ENCODE results near the gene ELN. TPM values are rescaled to one million over a fixed set of nuclear protein-coding genes. Genes with fewer than 3 reads are reported as not detected.

The ELN gene
- total RNA-seq, 1 experiment from 2014 or later = 0.26 TPM

DNA sequence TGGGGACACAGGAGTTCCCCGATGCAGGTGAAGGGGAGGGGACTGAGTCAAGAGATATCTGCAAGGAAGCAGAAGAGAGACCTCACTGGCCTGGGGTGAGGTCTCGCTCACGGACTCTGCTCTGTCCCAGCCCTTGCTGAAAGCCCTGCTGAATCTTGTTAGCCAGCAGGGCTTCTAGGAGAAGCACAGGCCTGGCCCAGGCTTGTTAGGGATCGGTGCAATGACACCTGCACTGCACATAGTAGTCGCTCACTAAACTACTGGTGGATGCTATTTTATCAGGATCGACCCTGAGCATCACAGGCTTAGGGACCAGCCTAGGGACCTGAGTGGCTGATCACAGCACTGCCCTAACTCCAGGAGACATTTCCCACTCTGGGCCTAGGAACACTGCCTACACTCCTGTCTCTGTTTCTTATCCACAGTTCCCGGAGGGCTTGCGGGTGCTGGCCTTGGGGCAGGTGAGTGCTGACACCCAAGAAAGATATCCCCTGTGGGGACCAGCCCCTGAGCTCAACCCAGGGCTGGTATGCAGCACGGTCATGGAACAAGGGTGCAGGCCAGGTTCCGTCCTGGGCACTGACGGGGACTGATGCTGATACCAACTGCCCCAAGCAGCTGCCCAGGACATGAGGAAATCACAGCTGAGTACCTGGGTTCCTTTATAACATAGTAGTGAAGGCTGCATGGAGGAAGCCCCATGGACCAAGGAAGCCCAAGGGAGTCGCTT, 13.0 kb downstream of the ELN start:
- ATAC-seq = 0 out of 2 replicates have a peak, but pooled peaks have one; percentile 21

DNA sequence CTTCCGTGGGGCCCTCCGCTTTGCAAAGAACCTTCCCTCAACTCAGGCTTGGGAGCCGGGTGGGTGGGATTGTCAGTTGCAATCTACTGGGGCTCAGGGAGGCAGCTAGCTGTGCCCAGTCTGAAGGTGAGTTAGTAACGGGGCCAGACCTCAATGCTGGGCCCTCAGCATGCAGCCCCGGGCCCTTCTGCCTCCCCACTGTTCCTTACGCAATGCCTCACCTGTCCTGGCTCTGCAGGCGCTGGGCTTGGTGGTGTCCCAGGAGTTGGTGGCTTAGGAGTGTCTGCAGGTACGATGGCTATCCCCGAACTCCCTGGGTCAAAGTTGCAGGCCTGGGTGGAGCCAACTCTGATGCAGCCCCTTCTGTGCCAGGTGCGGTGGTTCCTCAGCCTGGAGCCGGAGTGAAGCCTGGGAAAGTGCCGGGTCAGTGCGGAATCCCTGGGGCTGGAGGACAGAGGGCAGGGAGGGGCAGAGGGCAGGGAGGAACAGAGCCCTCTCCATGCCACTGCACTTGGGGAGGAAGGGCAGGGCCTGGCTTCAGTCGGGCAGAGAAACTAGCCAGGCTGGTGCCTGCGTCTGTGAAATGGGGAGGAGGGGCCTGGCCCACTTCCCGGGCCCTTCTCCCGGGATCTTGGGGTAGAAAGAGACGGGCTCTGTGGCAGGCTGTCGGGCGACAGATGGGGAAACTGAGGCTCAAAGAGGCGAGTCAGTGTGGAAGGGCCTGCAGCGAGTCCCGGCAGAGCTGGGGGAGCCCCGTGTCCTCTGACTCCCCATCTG, 15.0 kb downstream of the ELN start:
- ATAC-seq (no peak), DNase-seq (ENCODE audit: low read depth, low spot score) (no peak)
- H3K36me3 ChIP-seq (ENCODE audit: control insufficient read depth, insufficient read depth, low read length) = no peaks in the 10 kb centered on the region
- no peaks in the 10 kb centered on the region for H3K9me3 ChIP-seq (ENCODE audit: control insufficient read depth, insufficient read depth, low read depth, low read length)
- H3K4me1 ChIP-seq (ENCODE audit: control insufficient read depth, insufficient read depth, low read length) = peaks cover 4% of the 10 kb centered on the region; the same call in 1 of the 2 replicates
- ChIA-PET POLR2A (no interaction called here), CTCF (no interaction called here)
- in situ Hi-C loops (cut with HindIII; ENCODE audit: low pct_unique_long_range_greater_than_20kb, low sequenced_read_pairs) (no loop called here), intact Hi-C loops (cut with micrococcal nuclease; ENCODE audit: unreplicated experiment) (no loop called here)
- no peak overlapping the region for H3K27ac ChIP-seq (ENCODE audit: low read length)
- no TSS peak for BruUV-seq (replicated peaks)
- no peaks in the 10 kb centered on the region for H3K27me3 ChIP-seq (ENCODE audit: control insufficient read depth, insufficient read depth, low read length)
- no peak overlapping the region for H3K4me3 ChIP-seq (ENCODE audit: low read depth in 2 of 2, low read length in 2 of 2)
- TF ChIP-seq SIN3A (IDR thresholded peaks at IDR 0.05; ENCODE audit: borderline replicate concordance, insufficient read depth, low read depth, low read length) = no peak
- TF ChIP-seq POLR2AphosphoS5 (IDR thresholded peaks at IDR 0.05; ENCODE audit: low read depth, low read length) = no peak
- TF ChIP-seq, protein P1, sequence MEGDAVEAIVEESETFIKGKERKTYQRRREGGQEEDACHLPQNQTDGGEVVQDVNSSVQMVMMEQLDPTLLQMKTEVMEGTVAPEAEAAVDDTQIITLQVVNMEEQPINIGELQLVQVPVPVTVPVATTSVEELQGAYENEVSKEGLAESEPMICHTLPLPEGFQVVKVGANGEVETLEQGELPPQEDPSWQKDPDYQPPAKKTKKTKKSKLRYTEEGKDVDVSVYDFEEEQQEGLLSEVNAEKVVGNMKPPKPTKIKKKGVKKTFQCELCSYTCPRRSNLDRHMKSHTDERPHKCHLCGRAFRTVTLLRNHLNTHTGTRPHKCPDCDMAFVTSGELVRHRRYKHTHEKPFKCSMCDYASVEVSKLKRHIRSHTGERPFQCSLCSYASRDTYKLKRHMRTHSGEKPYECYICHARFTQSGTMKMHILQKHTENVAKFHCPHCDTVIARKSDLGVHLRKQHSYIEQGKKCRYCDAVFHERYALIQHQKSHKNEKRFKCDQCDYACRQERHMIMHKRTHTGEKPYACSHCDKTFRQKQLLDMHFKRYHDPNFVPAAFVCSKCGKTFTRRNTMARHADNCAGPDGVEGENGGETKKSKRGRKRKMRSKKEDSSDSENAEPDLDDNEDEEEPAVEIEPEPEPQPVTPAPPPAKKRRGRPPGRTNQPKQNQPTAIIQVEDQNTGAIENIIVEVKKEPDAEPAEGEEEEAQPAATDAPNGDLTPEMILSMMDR (IDR thresholded peaks at IDR 0.05) = no peak
- TF ChIP-seq, protein P2, sequence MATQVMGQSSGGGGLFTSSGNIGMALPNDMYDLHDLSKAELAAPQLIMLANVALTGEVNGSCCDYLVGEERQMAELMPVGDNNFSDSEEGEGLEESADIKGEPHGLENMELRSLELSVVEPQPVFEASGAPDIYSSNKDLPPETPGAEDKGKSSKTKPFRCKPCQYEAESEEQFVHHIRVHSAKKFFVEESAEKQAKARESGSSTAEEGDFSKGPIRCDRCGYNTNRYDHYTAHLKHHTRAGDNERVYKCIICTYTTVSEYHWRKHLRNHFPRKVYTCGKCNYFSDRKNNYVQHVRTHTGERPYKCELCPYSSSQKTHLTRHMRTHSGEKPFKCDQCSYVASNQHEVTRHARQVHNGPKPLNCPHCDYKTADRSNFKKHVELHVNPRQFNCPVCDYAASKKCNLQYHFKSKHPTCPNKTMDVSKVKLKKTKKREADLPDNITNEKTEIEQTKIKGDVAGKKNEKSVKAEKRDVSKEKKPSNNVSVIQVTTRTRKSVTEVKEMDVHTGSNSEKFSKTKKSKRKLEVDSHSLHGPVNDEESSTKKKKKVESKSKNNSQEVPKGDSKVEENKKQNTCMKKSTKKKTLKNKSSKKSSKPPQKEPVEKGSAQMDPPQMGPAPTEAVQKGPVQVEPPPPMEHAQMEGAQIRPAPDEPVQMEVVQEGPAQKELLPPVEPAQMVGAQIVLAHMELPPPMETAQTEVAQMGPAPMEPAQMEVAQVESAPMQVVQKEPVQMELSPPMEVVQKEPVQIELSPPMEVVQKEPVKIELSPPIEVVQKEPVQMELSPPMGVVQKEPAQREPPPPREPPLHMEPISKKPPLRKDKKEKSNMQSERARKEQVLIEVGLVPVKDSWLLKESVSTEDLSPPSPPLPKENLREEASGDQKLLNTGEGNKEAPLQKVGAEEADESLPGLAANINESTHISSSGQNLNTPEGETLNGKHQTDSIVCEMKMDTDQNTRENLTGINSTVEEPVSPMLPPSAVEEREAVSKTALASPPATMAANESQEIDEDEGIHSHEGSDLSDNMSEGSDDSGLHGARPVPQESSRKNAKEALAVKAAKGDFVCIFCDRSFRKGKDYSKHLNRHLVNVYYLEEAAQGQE (IDR thresholded peaks at IDR 0.05; ENCODE audit: insufficient read depth in 1 of 2, low read depth in 2 of 2, low read length in 1 of 2) = no peak
- no peak for TF ChIP-seq TCF7L2 (IDR thresholded peaks at IDR 0.05; ENCODE audit: low read depth, low read length)

More for the DNA sequence above, 13.0 kb downstream of the ELN start:
- ChIA-PET POLR2A (no interaction called here), CTCF (no interaction called here)
- no peak overlapping the region for H3K27ac ChIP-seq (ENCODE audit: low read length)
- no TSS peak for BruUV-seq (replicated peaks)
- no peak for DNase-seq (ENCODE audit: low read depth, low spot score)
- in situ Hi-C loops (cut with HindIII; ENCODE audit: low pct_unique_long_range_greater_than_20kb, low sequenced_read_pairs) = no loop called here
- H3K27me3 ChIP-seq (ENCODE audit: control insufficient read depth, insufficient read depth, low read length) = no peaks in the 10 kb centered on the region
- no peaks in the 10 kb centered on the region for H3K36me3 ChIP-seq (ENCODE audit: control insufficient read depth, insufficient read depth, low read length)
- TF ChIP-seq, protein P2 (IDR thresholded peaks at IDR 0.05; ENCODE audit: insufficient read depth in 1 of 2, low read depth in 2 of 2, low read length in 1 of 2) = no peak
- no peak for TF ChIP-seq TCF7L2 (IDR thresholded peaks at IDR 0.05; ENCODE audit: low read depth, low read length)
- TF ChIP-seq SIN3A (IDR thresholded peaks at IDR 0.05; ENCODE audit: borderline replicate concordance, insufficient read depth, low read depth, low read length) = no peak
- TF ChIP-seq, protein P1 (IDR thresholded peaks at IDR 0.05) = no peak
- TF ChIP-seq POLR2AphosphoS5 (IDR thresholded peaks at IDR 0.05; ENCODE audit: low read depth, low read length) = no peak
- H3K4me1 ChIP-seq (ENCODE audit: control insufficient read depth, insufficient read depth, low read length) = peaks cover 4% of the 10 kb centered on the region; the same call in 1 of the 2 replicates
- intact Hi-C loops (cut with micrococcal nuclease; ENCODE audit: unreplicated experiment) = no loop called here
- H3K9me3 ChIP-seq (ENCODE audit: control insufficient read depth, insufficient read depth, low read depth, low read length) = no peaks in the 10 kb centered on the region
- no peak overlapping the region for H3K4me3 ChIP-seq (ENCODE audit: low read depth in 2 of 2, low read length in 2 of 2)
